Measurements from ENCODE around the gene RAF1.

RAF1 gene

GRCh38 chr3:12569836-12570235, 94.1 kb downstream of the RAF1 start:
- TF ChIP-seq CTCF (IDR thresholded peaks at IDR 0.05; ENCODE audit: low read depth, low read length), result no peak
- DNase-seq (ENCODE audit: extremely low read depth, low read depth), result no peak

GRCh38 chr3:12568747-12569146, 95.2 kb downstream of the RAF1 start:
- DNase-seq (ENCODE audit: extremely low read depth, low read depth), result no peak
- no peak for TF ChIP-seq CTCF (IDR thresholded peaks at IDR 0.05; ENCODE audit: low read depth, low read length)

GRCh38 chr3:12566976-12567375, 96.9 kb downstream of the RAF1 start:
- no peak for DNase-seq (ENCODE audit: extremely low read depth, low read depth)
- TF ChIP-seq CTCF (IDR thresholded peaks at IDR 0.05; ENCODE audit: low read depth, low read length), result no peak

- DNase-seq (ENCODE audit: extremely low read depth, low read depth), result no peak
- no peak for TF ChIP-seq CTCF (IDR thresholded peaks at IDR 0.05; ENCODE audit: low read depth, low read length)
Measured at GRCh38 chr3:12562451-12562850, 101.5 kb downstream of the RAF1 start.

GRCh38 chr3:12561397-12561796, 102.5 kb downstream of the RAF1 start:
- TF ChIP-seq CTCF (IDR thresholded peaks at IDR 0.05; ENCODE audit: low read depth, low read length), result no peak
- DNase-seq (ENCODE audit: extremely low read depth, low read depth), result no peak

- no peak for DNase-seq (ENCODE audit: extremely low read depth, low read depth)
- TF ChIP-seq CTCF (IDR thresholded peaks at IDR 0.05; ENCODE audit: low read depth, low read length), result no peak
Measured at GRCh38 chr3:12560505-12561190, 103.3 kb downstream of the RAF1 start.

GRCh38 chr3:12559520-12559919, 104.4 kb downstream of the RAF1 start:
- DNase-seq (ENCODE audit: extremely low read depth, low read depth), result no peak
- no peak for TF ChIP-seq CTCF (IDR thresholded peaks at IDR 0.05; ENCODE audit: low read depth, low read length)

Data from AG09319 (cell line).